Esophagus squamous epithelium (tissue), 4 donors: Measurements from ENCODE around the gene CITED2.

ENCODE experiments used
- CTCF ChIP-seq, 6 experiments: fragments of 450-650 bp in 4 of 6; fragments of 200-600 bp in 2 of 6; sonication (generic) in 2 of 6; IDR thresholded peaks; one replicate each; pipeline ENCODE4 v1.5.1; 2016 to 2019; ENCODE audit warnings: antibody characterized with exemption in 6 of 6, mild to moderate bottlenecking in 4 of 6, moderate library complexity in 4 of 6
- POLR2A ChIP-seq, 4 donors: fragments of 450-650 bp; IDR thresholded peaks; one replicate each; pipeline ENCODE4 v1.6.1; 2017; ENCODE audit warnings: antibody characterized with exemption in 4 of 4, mild to moderate bottlenecking in 4 of 4, moderate library complexity in 3 of 4

DNA sequence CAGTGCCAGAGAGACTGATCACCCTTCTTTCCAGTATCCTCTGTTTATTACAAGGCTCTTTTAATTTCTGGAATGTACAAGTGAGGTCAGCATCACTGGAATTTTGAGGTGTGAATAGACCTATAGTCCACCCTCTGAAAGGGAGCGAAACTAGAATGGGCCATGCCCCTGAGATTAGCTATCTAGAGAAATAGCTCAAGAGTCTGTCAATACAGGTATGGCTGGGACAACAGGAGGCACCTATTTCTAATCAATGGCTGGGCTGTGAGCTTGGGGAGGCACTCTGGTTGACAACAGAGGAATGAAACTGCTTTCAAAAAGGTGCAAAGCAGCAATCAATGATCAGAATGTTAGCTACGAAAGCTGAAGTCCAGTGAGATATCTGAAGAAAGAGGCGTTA lies 17.3 kb upstream of the CITED2 start:
- TF ChIP-seq POLR2A (IDR thresholded peaks at IDR 0.05) = no peak
- no peak for TF ChIP-seq CTCF (IDR thresholded peaks at IDR 0.05)
